Sigmoid colon (tissue), 7 donors: ENCODE data around the gene HNRNPC. TPM values are rescaled to one million over a fixed set of nuclear protein-coding genes. Genes with fewer than 3 reads are reported as not detected.
A peak's percentile ranks its signal among the peaks of the same experiment; 100 is the strongest.

ENCODE experiments used
- DNase-seq: peaks from one replicate; pipeline ENCODE4 v3.0.0-alpha.2; 2019
- H3K27ac ChIP-seq, 4 donors: fragments of 200-600 bp; sonication (generic); one replicate each; pipeline ENCODE4 v1.5.1; 2016 to 2019; ENCODE audit warnings: mild to moderate bottlenecking in 1 of 4
- H3K27me3 ChIP-seq, 3 donors: fragments of 200-600 bp; sonication (generic); one replicate each; pipeline ENCODE4 v1.5.1; 2019; ENCODE audit warnings: mild to moderate bottlenecking in 1 of 3
- H3K36me3 ChIP-seq, 4 donors: fragments of 200-600 bp; sonication (generic); one replicate each; pipeline ENCODE4 v1.5.1; 2016 to 2019
- H3K4me1 ChIP-seq, 4 donors: fragments of 200-600 bp; sonication (generic); one replicate each; pipeline ENCODE4 v1.5.1; 2017 to 2019
- H3K4me3 ChIP-seq, 4 donors: fragments of 200-600 bp; sonication (generic); one replicate each; pipeline ENCODE4 v1.5.1; 2017 to 2019; ENCODE audit warnings: mild to moderate bottlenecking in 2 of 4, moderate library complexity in 1 of 4
- H3K9me3 ChIP-seq, 4 donors: fragments of 200-600 bp in 3 of 4; sonication (generic) in 3 of 4; one replicate each; pipeline versions ENCODE4 v1.5.1 to v1.6.1; 2013 to 2019
- CTCF ChIP-seq, 4 experiments: fragments of 450-650 bp in 3 of 4; fragments of 200-600 bp in 1 of 4; IDR thresholded peaks; one replicate each; pipeline ENCODE4 v1.5.1; 2016 to 2019; ENCODE audit warnings: antibody characterized with exemption in 4 of 4, mild to moderate bottlenecking in 3 of 4, moderate library complexity in 2 of 4
- EP300 ChIP-seq, 4 donors: sonication (generic); formaldehyde crosslinking; IDR thresholded peaks; one replicate each; pipeline ENCODE4 v1.6.1; 2017; ENCODE audit warnings: antibody characterized with exemption in 4 of 4
- POLR2A ChIP-seq, 2 donors: fragments of 450-650 bp; IDR thresholded peaks; one replicate each; pipeline ENCODE4 v1.6.1; 2016; ENCODE audit warnings: antibody characterized with exemption in 2 of 2, mild to moderate bottlenecking in 2 of 2, moderate library complexity in 2 of 2
- POLR2AphosphoS5 ChIP-seq, 4 donors: sonication (generic); formaldehyde crosslinking; IDR thresholded peaks; one replicate each; pipeline ENCODE4 v1.6.1; 2017; ENCODE audit warnings: antibody characterized with exemption in 4 of 4
- WGBS, 2 donors: extraction: QIAGEN DNeasy Blood & Tissue Kit; methylation state at CpG; one replicate each; pipeline ENCODE4 v1.1.7; 2013; 5-methylcytosine and 5-hydroxymethylcytosine counted together
- intact Hi-C: fragments of 100-400 bp; cut with DNase I; formaldehyde crosslinking; loops from one replicate; pipeline ENCODE4 v1.15.1; 2023
- polyA plus RNA-seq, 3 donors: library from polyadenylated mRNA; stranded (reverse); fragments of 200-250 nt; gene quantifications; one replicate each; pipeline ENCODE4 v1.2.3, GENCODE V29; 2013
- total RNA-seq, 4 donors: library from RNA; depleted of rRNA; stranded (reverse); fragments of >200 nt; gene quantifications; one replicate each; pipeline ENCODE4 v1.1.0, GENCODE V29; 2016
- donor health status: healthy with polysubstance abuse.
- donor health status: Bipolar disorder and iron deficiency.
- donor health status: healthy.

HNRNPC gene
- total and polyA plus RNA-seq, 7 donors: 365 to 645 (median 419) TPM

DNA sequence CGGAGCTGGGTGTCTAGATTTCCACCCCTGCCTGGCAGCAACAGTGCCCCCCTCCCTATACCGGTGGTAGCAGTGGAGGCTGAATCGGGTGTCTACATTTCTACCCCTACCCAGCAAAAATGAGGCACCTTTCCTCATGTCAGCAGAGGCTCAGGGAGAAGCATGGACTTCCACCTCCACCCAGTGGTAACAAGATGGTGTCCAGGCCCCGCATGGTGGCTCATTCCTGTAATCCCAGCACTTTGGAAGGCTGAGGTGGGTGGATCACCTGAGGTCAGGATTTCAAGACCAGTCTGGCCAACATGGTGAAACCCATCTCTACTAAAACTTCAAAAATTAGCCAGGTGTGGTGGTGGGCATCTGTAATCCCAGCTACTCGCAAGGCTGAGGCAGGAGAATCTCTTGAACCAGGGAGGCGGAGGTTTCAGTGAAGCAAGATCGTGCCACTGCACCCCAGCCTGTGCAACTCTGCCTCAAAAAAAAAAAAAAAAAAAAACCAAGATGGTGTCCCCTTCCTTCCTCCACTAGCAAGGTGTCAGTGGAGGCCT, 77.9 kb downstream of the HNRNPC start:
- 84 to 88% methylated on average over 7 of the region's 7 CpGs for WGBS, 2 donors
- intact Hi-C loops: no loop called here
- DNase-seq: no peak
- H3K9me3 ChIP-seq: no peaks in the 10 kb centered on the region
- H3K27ac ChIP-seq: no peak overlapping the region
- H3K4me1 ChIP-seq: peaks cover 0 to 10% (median 6%) of the 10 kb centered on the region in 4 donors
- H3K36me3 ChIP-seq: no peaks in the 10 kb centered on the region
- H3K4me3 ChIP-seq: peak overlapping the region; percentile 3 to 45 (median 42)
- TF ChIP-seq CTCF (IDR thresholded peaks at IDR 0.05): no peak
- no peak for TF ChIP-seq POLR2A (IDR thresholded peaks at IDR 0.05)
- no peak for TF ChIP-seq POLR2AphosphoS5 (IDR thresholded peaks at IDR 0.05)
- TF ChIP-seq EP300 (IDR thresholded peaks at IDR 0.05): no peak
- no peaks in the 10 kb centered on the region for H3K27me3 ChIP-seq

- Histone ChIP-seq H3K4me3 (no peak overlapping the region), H3K27me3 (peaks cover 0 to 4% (median 0%) of the 10 kb centered on the region in 3 donors), H3K36me3 (no peaks in the 10 kb centered on the region), H3K9me3 (no peaks in the 10 kb centered on the region), H3K27ac (peak overlapping the region in 1 of 4 donors; percentile 10), H3K4me1 (no peaks in the 10 kb centered on the region)
- WGBS, 2 donors: 21 to 53% methylated on average over 5 of the region's 5 CpGs
- TF ChIP-seq POLR2AphosphoS5 (IDR thresholded peaks at IDR 0.05) (no peak), CTCF (IDR thresholded peaks at IDR 0.05) (no peak), POLR2A (IDR thresholded peaks at IDR 0.05) (no peak), EP300 (IDR thresholded peaks at IDR 0.05) (no peak)
- no peak for DNase-seq
- intact Hi-C loops: no loop called here
Observed at GRCh38 chr14:21185491-21185890, 83.8 kb downstream of the HNRNPC start.

DNA sequence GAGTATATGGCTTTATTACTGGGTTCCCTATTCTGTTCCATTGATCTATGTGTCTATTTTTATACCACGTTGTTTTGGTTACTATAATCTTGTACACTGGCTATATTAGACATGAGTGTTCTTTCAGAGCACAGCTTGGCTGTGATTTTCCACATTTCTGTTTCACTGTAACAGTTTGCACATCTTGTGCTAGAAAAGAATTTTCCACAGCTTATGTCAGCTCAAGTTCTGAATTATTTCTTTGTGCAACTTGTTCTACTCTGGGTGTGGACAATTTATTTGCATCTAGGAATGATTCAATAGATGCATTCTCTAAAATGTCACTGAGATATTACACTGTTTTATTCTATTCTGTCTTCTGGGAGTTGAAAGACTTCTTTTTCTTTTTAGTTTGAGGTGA, 85.0 kb downstream of the HNRNPC start:
- 60 to 66% methylated on average over 1 of the region's 1 CpG for WGBS, 2 donors

DNA sequence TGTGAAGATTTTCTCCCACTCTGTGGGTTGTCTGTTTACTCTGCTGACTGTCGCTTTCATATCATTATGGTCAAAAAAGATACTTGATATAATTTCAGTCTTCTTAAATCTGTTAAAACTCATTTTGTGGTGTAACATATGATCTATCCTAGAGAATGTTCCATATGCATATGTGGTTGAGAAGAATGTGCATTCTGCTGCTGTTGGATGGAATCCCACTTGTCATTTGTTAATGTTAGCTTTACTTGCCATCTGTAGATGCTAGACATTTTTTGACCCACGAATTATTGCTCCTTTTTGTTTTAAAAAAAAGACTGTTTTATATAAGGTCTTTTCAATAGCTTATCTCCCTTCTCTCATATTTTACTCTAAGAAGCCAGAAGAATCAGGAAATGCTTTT, 87.1 kb downstream of the HNRNPC start:
- Histone ChIP-seq H3K4me3 (no peak overlapping the region), H3K4me1 (no peaks in the 10 kb centered on the region), H3K27ac (no peak overlapping the region), H3K27me3 (peaks cover 0 to 4% (median 0%) of the 10 kb centered on the region in 3 donors), H3K36me3 (no peaks in the 10 kb centered on the region), H3K9me3 (peaks cover 0 to 3% (median 0%) of the 10 kb centered on the region in 4 donors)
- 72 to 73% methylated on average over 2 of the region's 2 CpGs for WGBS, 2 donors
- TF ChIP-seq EP300 (IDR thresholded peaks at IDR 0.05) (no peak), CTCF (IDR thresholded peaks at IDR 0.05) (no peak), POLR2AphosphoS5 (IDR thresholded peaks at IDR 0.05) (no peak), POLR2A (IDR thresholded peaks at IDR 0.05) (no peak)
- no peak for DNase-seq
- intact Hi-C loops: no loop called here

More for the DNA sequence above, 85.0 kb downstream of the HNRNPC start:
- Histone ChIP-seq H3K36me3 (no peaks in the 10 kb centered on the region), H3K27ac (no peak overlapping the region), H3K27me3 (peaks cover 0 to 4% (median 0%) of the 10 kb centered on the region in 3 donors), H3K4me1 (no peaks in the 10 kb centered on the region), H3K4me3 (no peak overlapping the region), H3K9me3 (no peaks in the 10 kb centered on the region)
- intact Hi-C loops: no loop called here
- TF ChIP-seq EP300 (IDR thresholded peaks at IDR 0.05) (peak in 1 of 4 donors; percentile 16), POLR2A (IDR thresholded peaks at IDR 0.05) (no peak)
- DNase-seq: no peak

DNA sequence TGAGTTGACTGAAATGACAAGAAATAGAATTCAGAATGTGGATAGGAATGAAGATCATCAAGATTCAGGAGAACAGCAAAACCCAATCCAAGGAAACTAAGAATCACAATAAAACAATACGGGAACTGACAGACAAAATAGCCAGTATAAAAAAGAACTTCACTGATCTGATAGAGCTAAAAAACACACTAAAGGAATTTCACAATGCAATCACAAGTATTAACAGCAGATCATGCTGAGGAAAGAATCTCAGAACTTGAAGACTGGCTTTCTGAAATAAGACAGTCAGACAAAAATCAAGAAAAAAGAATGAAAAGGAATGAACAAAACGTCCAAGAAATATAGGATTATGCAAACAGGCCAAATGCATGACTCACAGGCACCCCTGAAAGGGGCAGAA, 98.1 kb downstream of the HNRNPC start:
- Histone ChIP-seq H3K36me3 (no peaks in the 10 kb centered on the region), H3K9me3 (no peaks in the 10 kb centered on the region), H3K27me3 (no peaks in the 10 kb centered on the region), H3K4me1 (no peaks in the 10 kb centered on the region), H3K27ac (no peak overlapping the region), H3K4me3 (no peak overlapping the region)
- intact Hi-C loops: no loop called here
- TF ChIP-seq CTCF (IDR thresholded peaks at IDR 0.05) (no peak), EP300 (IDR thresholded peaks at IDR 0.05) (no peak), POLR2AphosphoS5 (IDR thresholded peaks at IDR 0.05) (no peak), POLR2A (IDR thresholded peaks at IDR 0.05) (no peak)
- DNase-seq: no peak
- 64 to 75% methylated on average over 2 of the region's 2 CpGs for WGBS, 2 donors
